K562 (cell line): ENCODE measurements around the gene SEPTIN12. TPM values are rescaled to one million over a fixed set of nuclear protein-coding genes. Genes with fewer than 3 reads are reported as not detected.

ENCODE experiments used
- ATF1 ChIP-seq, 2 experiments: fragments of 450-650 bp in 1 of 2; IDR thresholded peaks; 2 replicates each; pipeline ENCODE4 v1.6.1; 2016; ENCODE audit warnings: missing compliant biosample characterization in 1 of 2, missing genetic modification characterization in 1 of 2
- CBFB ChIP-seq: sonication (generic); formaldehyde crosslinking; IDR thresholded peaks from 2 replicates; pipeline ENCODE4 v1.4.0; 2020; ENCODE audit warnings: mild to moderate bottlenecking, missing genetic modification reagents
- ELF2 ChIP-seq: fragments of 250-450 bp; sonication (Bioruptor Pico); IDR thresholded peaks from 2 replicates; pipeline ENCODE4 v1.5.0; 2021; ENCODE audit warnings: mild to moderate bottlenecking
- FUS ChIP-seq: fragments of 200-400 bp; formaldehyde crosslinking; optimal IDR thresholded peaks from 2 replicates; pipeline ENCODE3; 2017; ENCODE audit warnings: low read depth, low read length
- HDAC2 ChIP-seq: fragments of 450-650 bp; IDR thresholded peaks from 2 replicates; pipeline ENCODE4 v1.6.1; 2016; ENCODE audit warnings: mild to moderate bottlenecking
- MCM5 ChIP-seq: fragments of 450-650 bp; IDR thresholded peaks from 2 replicates; pipeline ENCODE4 v1.6.1; 2016; ENCODE audit warnings: low read depth
- SMC3 ChIP-seq: conservative IDR thresholded peaks from 2 replicates; pipeline ENCODE4 v1.6.1; 2011; ENCODE audit warnings: low read depth, low read length, improper control_type of control experiment; ENCODE audit not compliant: insufficient read depth
- SP1 ChIP-seq: sonication (generic); formaldehyde crosslinking; IDR thresholded peaks from 2 replicates; pipeline ENCODE4 v1.8.1; 2022; ENCODE audit warnings: mild to moderate bottlenecking, missing genetic modification reagents
- STAG1 ChIP-seq: sonication (generic); formaldehyde crosslinking; IDR thresholded peaks from 2 replicates; pipeline ENCODE4 v1.5.0; 2020; ENCODE audit warnings: missing genetic modification reagents, borderline replicate concordance
- TARDBP ChIP-seq: fragments of 450-650 bp; IDR thresholded peaks from 2 replicates; pipeline ENCODE4 v1.6.1; 2016
- TBP ChIP-seq: optimal IDR thresholded peaks from 2 replicates; pipeline ENCODE3; 2011; ENCODE audit warnings: low read depth, low read length, improper control_type of control experiment
- ZNF140 ChIP-seq: fragments of 250-450 bp; sonication (Bioruptor Pico); IDR thresholded peaks from 2 replicates; pipeline ENCODE4 v1.8.0; 2021; ENCODE audit warnings: moderate library complexity, mild to moderate bottlenecking, inconsistent platforms
- polyA plus RNA-seq, 8 experiments: library from polyadenylated mRNA; depleted of rRNA in 4 of 8; stranded (reverse) in 5 of 8; unstranded in 3 of 8; fragments of >200 nt; fragmentation: Nextera tagmentation in 2 of 8; fragmentation: Illumina TruSeq in 1 of 8; extraction: Ambion mirVana in 2 of 8; extraction: Trizol in 1 of 8; gene quantifications; 2 replicates each; pipeline versions ENCODE4 v1.2.1 to v1.2.3, GENCODE V29; 2011 to 2014; ENCODE audit warnings: inconsistent platforms in 1 of 8, missing spikeins in 1 of 8
- total RNA-seq, 7 experiments: library from RNA; depleted of rRNA in 6 of 7; stranded (reverse); fragments of >200 nt in 6 of 7; fragmentation: Illumina TruSeq in 2 of 7; extraction: Trizol in 2 of 7; gene quantifications; 2 replicates each; pipeline versions ENCODE4 v1.2.1 to v1.2.3, GENCODE V29; 2011 to 2021; ENCODE audit warnings: low replicate concordance in 1 of 7
- TF ChIP-seq, protein P1 (sequence below): fragments of 250-450 bp; sonication (Bioruptor Pico); IDR thresholded peaks from 2 replicates; pipeline ENCODE4 v1.9.0; 2021; ENCODE audit warnings: mild to moderate bottlenecking, inconsistent platforms
- TF ChIP-seq, protein P2 (sequence below): fragments of 450-650 bp; IDR thresholded peaks from 2 replicates; pipeline ENCODE4 v1.7.1; 2018; ENCODE audit warnings: mild to moderate bottlenecking, low read depth; ENCODE audit not compliant: partially characterized antibody
- TF ChIP-seq, protein P3 (sequence below), 2 experiments: IDR thresholded peaks; 2 replicates each; pipeline ENCODE4 v1.6.1; 2011; ENCODE audit warnings: borderline replicate concordance in 1 of 2, control low read depth in 1 of 2, low read depth in 1 of 2, low read length in 1 of 2, mild to moderate bottlenecking in 1 of 2, mixed read lengths in 1 of 2, moderate library complexity in 1 of 2; ENCODE audit not compliant: insufficient read depth in 1 of 2, insufficient read length in 1 of 2, poor library complexity in 1 of 2, severe bottlenecking in 1 of 2; ENCODE audit errors: extremely low read depth in 1 of 2
- TF ChIP-seq, protein P4 (sequence below): fragments of 250-450 bp; sonication (Bioruptor Pico); IDR thresholded peaks from 2 replicates; pipeline ENCODE4 v1.9.0; 2021; ENCODE audit warnings: mild to moderate bottlenecking
- TF ChIP-seq, protein P5 (sequence below): IDR thresholded peaks from 2 replicates; pipeline ENCODE4 v1.6.1; 2016; ENCODE audit warnings: missing genetic modification characterization, missing compliant biosample characterization
- TF ChIP-seq, protein P6 (sequence below): sonication (generic); formaldehyde crosslinking; IDR thresholded peaks from 2 replicates; pipeline ENCODE4 v1.8.0; 2022; ENCODE audit warnings: missing genetic modification reagents, mild to moderate bottlenecking, moderate library complexity, borderline replicate concordance

The SEPTIN12 gene
- total and polyA plus RNA-seq, 9 of the 15 experiments (the other 6 are each of a cell fraction or from before 2014, with no cell fraction given), result not detected

DNA sequence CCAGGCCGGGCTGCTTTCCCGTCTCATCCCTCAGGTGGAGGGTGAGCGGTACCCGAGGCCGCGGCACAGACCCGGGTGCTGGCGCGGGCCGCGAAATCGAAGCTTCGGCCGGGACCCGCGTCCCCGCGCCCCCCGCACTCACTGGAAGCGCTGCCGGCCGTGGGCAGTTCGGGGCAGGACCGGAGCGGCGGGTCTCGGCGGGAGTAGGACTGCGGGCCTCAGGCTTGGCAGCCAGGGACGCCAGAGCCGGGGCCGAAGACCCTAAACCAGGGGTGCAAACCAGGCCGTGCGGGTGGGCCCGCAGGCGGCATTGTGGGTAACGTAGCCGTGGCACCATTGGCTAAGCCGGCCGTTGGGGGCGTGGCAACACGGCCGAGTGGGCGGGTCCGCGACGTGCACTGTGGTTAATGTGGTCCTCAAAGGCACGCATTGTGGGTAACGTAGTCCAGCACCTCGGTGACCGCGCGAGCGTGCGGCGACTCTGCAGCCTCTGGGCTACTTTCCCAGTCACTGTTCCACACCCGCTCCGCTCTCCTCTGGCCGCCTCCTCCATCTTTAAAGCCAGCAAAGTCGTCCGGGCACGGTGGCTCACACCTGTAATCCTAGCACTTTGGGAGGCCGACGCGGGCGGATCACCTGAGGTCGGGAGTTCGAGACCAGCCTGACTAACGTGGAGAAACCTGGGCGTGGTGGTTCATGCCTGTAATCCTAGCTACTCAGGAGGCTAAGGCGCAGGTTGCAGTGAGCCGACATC lies 21.1 kb downstream of the SEPTIN12 start, which contains the start of gene ZNF500 (continued):
- TF ChIP-seq CBFB (peak; percentile 98), MCM5 (no peak), ATF1 (CRISPR knock-in tag; IDR thresholded peaks at IDR 0.05) (peak; percentile 32; the same call in 1 of the 2 replicates), ATF1 (tag; IDR thresholded peaks at IDR 0.05) (peak; percentile 86), ZNF140 (CRISPR knock-in tag) (no peak), SMC3 (no peak), TARDBP (no peak), TBP (peak; percentile 77), HDAC2 (peak; percentile 73), STAG1 (CRISPR knock-in tag) (no peak), FUS (no peak), SP1 (CRISPR knock-in tag) (peak; percentile 98), ELF2 (CRISPR knock-in tag) (no peak)
- TF ChIP-seq, protein P1, sequence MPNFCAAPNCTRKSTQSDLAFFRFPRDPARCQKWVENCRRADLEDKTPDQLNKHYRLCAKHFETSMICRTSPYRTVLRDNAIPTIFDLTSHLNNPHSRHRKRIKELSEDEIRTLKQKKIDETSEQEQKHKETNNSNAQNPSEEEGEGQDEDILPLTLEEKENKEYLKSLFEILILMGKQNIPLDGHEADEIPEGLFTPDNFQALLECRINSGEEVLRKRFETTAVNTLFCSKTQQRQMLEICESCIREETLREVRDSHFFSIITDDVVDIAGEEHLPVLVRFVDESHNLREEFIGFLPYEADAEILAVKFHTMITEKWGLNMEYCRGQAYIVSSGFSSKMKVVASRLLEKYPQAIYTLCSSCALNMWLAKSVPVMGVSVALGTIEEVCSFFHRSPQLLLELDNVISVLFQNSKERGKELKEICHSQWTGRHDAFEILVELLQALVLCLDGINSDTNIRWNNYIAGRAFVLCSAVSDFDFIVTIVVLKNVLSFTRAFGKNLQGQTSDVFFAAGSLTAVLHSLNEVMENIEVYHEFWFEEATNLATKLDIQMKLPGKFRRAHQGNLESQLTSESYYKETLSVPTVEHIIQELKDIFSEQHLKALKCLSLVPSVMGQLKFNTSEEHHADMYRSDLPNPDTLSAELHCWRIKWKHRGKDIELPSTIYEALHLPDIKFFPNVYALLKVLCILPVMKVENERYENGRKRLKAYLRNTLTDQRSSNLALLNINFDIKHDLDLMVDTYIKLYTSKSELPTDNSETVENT, result peak; percentile 79; the same call in 1 of the 2 replicates
- TF ChIP-seq, protein P2, sequence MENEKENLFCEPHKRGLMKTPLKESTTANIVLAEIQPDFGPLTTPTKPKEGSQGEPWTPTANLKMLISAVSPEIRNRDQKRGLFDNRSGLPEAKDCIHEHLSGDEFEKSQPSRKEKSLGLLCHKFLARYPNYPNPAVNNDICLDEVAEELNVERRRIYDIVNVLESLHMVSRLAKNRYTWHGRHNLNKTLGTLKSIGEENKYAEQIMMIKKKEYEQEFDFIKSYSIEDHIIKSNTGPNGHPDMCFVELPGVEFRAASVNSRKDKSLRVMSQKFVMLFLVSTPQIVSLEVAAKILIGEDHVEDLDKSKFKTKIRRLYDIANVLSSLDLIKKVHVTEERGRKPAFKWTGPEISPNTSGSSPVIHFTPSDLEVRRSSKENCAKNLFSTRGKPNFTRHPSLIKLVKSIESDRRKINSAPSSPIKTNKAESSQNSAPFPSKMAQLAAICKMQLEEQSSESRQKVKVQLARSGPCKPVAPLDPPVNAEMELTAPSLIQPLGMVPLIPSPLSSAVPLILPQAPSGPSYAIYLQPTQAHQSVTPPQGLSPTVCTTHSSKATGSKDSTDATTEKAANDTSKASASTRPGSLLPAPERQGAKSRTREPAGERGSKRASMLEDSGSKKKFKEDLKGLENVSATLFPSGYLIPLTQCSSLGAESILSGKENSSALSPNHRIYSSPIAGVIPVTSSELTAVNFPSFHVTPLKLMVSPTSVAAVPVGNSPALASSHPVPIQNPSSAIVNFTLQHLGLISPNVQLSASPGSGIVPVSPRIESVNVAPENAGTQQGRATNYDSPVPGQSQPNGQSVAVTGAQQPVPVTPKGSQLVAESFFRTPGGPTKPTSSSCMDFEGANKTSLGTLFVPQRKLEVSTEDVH, result no peak
- TF ChIP-seq, protein P3, sequence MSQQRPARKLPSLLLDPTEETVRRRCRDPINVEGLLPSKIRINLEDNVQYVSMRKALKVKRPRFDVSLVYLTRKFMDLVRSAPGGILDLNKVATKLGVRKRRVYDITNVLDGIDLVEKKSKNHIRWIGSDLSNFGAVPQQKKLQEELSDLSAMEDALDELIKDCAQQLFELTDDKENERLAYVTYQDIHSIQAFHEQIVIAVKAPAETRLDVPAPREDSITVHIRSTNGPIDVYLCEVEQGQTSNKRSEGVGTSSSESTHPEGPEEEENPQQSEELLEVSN (IDR thresholded peaks at IDR 0.05; ENCODE audit: borderline replicate concordance in 1 of 2, extremely low read depth in 1 of 2, insufficient read depth in 1 of 2, insufficient read length in 1 of 2, low read depth in 1 of 2, low read length in 1 of 2, poor library complexity in 1 of 2, severe bottlenecking in 1 of 2), result peak; percentile 20 to 31
- TF ChIP-seq, protein P4, sequence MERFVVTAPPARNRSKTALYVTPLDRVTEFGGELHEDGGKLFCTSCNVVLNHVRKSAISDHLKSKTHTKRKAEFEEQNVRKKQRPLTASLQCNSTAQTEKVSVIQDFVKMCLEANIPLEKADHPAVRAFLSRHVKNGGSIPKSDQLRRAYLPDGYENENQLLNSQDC, result no peak
- TF ChIP-seq, protein P5, sequence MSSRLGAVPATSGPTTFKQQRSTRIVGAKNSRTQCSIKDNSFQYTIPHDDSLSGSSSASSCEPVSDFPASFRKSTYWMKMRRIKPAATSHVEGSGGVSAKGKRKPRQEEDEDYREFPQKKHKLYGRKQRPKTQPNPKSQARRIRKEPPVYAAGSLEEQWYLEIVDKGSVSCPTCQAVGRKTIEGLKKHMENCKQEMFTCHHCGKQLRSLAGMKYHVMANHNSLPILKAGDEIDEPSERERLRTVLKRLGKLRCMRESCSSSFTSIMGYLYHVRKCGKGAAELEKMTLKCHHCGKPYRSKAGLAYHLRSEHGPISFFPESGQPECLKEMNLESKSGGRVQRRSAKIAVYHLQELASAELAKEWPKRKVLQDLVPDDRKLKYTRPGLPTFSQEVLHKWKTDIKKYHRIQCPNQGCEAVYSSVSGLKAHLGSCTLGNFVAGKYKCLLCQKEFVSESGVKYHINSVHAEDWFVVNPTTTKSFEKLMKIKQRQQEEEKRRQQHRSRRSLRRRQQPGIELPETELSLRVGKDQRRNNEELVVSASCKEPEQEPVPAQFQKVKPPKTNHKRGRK, result no peak
- TF ChIP-seq, protein P6, sequence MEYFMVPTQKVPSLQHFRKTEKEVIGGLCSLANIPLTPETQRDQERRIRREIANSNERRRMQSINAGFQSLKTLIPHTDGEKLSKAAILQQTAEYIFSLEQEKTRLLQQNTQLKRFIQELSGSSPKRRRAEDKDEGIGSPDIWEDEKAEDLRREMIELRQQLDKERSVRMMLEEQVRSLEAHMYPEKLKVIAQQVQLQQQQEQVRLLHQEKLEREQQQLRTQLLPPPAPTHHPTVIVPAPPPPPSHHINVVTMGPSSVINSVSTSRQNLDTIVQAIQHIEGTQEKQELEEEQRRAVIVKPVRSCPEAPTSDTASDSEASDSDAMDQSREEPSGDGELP (CRISPR knock-in tag), result peak; percentile 74
